Astrocyte of the spinal cord (primary cell): ENCODE results near the gene WDR70.
"Not testable (repeated sequence)": the region's sequence is repeated elsewhere in the genome, so short reads cannot be mapped to it uniquely, and the experiment has no call there.

Source experiments
- DNase-seq: peaks from one replicate; pipeline ENCODE4 v3.0.0; 2011; ENCODE audit warnings: low read depth, low spot score
- H3K4me3 ChIP-seq: 2 replicates; pipeline ENCODE4 v1.5.1; 2011; ENCODE audit warnings: low read depth, mild to moderate bottlenecking, low read length, moderate library complexity
- in situ Hi-C: cut with HindIII; loops from 2 replicates; pipeline ENCODE4 v1.10.0; 2017; ENCODE audit warnings: low sequenced_read_pairs
- TF ChIP-seq, protein P1 (sequence below): IDR thresholded peaks from 2 replicates; pipeline ENCODE4 v1.5.1; 2012; ENCODE audit warnings: low read depth, mild to moderate bottlenecking, low read length, inconsistent platforms

WDR70 gene

DNA sequence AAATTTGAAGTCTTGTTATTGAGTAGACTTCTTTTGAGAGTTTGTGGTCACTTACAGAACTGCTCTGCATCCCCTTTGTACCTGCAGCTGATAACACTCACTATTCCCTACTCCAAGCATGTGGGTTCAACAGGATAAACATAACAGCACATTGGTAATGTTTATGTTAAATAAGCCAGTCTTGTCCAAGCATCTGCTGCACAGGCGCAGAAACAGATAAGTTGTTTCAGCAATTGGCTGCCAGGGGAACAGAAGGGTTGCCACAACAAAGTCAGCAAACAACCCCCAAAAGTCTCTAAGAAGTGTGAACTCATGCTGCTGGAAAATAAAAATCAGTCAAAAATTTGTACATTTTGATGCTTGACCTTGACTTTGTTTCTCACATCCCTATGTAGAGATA is 286.2 kb downstream of the WDR70 start:
- DNase-seq = peak; percentile 61
- no peak overlapping the region for H3K4me3 ChIP-seq
- in situ Hi-C loops = no loop called here
- TF ChIP-seq, protein P1, sequence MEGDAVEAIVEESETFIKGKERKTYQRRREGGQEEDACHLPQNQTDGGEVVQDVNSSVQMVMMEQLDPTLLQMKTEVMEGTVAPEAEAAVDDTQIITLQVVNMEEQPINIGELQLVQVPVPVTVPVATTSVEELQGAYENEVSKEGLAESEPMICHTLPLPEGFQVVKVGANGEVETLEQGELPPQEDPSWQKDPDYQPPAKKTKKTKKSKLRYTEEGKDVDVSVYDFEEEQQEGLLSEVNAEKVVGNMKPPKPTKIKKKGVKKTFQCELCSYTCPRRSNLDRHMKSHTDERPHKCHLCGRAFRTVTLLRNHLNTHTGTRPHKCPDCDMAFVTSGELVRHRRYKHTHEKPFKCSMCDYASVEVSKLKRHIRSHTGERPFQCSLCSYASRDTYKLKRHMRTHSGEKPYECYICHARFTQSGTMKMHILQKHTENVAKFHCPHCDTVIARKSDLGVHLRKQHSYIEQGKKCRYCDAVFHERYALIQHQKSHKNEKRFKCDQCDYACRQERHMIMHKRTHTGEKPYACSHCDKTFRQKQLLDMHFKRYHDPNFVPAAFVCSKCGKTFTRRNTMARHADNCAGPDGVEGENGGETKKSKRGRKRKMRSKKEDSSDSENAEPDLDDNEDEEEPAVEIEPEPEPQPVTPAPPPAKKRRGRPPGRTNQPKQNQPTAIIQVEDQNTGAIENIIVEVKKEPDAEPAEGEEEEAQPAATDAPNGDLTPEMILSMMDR = no peak

GRCh38 chr5:37665889-37666288 is 286.8 kb downstream of the WDR70 start:
- peak; percentile 42 for DNase-seq
- TF ChIP-seq, protein P1 = no peak
- H3K4me3 ChIP-seq = no peak overlapping the region
- in situ Hi-C loops = no loop called here

DNA sequence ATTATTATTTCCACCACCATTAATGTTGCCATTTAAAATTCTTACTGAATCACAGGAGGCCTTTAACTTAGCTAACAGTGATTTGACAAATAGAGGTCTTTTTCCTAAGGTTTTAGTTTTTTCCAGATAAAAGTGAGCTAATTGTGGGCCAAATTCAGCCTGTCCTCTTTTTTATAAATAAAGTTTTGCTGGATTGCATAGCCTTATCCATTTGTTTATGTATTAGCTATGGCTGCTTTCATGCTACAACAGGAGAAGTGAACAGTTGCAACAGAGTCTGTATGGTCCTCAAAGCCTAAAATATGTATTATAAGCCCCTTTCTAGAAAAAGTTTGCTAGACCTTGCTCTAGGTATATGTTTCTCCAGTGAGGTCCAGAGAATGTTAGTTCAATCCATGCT is 288.3 kb downstream of the WDR70 start:
- no peak overlapping the region for H3K4me3 ChIP-seq
- in situ Hi-C loops = no loop called here
- no peak for DNase-seq
- TF ChIP-seq, protein P1 = no peak

DNA sequence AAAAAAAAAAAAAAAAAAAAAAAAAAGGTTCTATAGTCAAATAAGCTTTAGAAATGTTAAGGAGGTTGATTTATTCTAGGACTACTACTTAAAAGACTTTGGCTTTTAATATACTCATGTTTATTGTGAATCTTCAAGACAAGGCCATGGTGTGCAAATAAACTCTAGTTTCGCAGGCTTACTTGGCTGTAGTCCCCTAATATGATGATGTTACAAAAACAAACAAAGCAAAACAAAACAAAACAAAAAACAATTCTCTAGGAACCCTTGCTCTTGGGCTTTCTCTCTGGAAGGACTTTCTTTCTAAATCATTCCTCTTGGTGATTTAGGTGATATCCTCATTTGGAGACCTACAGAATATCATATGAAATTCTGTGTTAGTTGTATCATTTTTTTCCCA is 288.7 kb downstream of the WDR70 start:
- TF ChIP-seq, protein P1 = no peak
- H3K4me3 ChIP-seq = no peak overlapping the region
- DNase-seq = peak; percentile 14
- in situ Hi-C loops = no loop called here

DNA sequence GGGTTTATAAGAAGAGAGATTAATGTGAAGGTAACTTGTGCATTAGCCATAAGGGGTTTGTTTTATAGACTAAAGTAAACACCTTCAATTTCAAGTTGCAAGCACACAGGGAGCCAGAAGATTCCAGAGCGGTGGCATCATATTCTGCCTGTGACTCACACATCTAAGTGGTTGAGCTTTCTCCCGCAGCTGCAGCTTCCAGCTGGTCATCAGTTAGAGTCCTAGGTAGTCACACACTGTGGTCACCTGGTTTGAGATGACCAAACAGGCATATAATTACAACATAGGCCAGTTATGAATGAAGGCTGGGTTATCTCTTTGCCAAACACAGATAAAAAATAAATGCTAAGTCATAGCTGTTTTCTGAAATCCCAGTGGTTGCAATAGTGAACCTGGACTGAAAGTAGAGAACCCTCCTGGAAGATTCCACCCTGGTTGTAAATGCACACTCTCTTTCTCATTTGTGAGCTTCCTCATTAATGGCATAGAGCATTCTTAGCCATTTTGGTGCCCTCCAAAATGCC is 289.5 kb downstream of the WDR70 start:
- in situ Hi-C loops = no loop called here
- peak; percentile 98 for DNase-seq
- TF ChIP-seq, protein P1 = no peak
- H3K4me3 ChIP-seq = no peak overlapping the region

DNA sequence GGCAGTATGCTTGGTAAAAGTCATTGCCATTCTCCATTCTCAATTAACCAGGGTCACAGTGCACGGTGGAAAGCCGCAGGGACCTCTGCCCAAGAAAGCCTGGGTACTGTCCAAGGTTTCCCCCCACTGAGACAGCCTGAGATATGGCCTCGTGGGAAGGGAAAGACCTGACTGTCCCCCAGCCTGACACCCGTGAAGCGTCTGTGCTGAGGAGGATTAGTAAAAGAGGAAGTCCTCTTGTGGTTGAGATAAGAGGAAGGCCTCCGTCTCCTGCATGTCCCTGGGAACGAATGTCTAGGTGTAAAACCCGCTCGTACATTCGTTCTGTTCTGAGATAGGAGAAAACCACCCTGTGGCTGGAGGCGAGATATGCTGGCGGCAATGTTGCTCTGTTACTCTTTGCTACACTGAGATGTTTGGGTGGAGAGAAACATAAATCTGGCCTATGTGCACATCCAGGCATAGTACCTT is 293.0 kb downstream of the WDR70 start:
- DNase-seq, H3K4me3 ChIP-seq, in situ Hi-C loops: not testable (repeated sequence)

DNA sequence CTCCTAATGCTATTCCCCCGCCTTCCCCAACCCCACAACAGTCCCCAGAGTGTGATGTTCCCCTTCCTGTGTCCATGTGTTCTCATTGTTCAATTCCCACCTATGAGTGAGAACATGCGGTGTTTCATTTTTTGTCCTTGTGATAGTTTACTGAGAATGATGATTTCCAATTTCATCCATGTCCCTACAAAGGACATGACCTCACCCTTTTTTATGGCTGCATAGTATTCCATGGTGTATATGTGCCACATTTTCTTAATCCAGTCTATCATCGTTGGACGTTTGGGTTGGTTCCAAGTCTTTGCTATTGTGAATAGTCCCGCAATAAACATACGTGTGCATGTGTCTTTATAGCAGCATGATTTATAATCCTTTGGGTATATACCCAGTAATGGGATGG is 295.2 kb downstream of the WDR70 start:
- DNase-seq, H3K4me3 ChIP-seq, in situ Hi-C loops: not testable (repeated sequence)

DNA sequence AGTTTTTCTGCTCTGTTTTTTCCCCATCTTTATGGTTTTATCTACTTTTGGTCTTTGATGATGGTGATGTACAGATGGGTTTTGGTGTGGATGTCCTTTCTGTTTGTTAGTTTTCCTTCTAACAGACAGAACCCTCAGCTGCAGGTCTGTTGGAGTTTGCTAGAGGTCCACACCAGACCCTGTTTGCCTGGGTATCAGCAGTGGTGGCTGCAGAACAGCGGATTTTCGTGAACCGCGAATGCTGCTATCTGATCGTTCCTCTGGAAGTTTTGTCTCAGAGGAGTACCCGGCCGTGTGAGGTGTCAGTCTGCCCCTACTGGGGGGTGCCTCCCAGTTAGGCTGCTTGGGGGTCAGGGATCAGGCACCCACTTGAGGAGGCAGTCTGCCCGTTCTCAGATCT is 300.2 kb downstream of the WDR70 start:
- DNase-seq, H3K4me3 ChIP-seq, in situ Hi-C loops: not testable (repeated sequence)

DNA sequence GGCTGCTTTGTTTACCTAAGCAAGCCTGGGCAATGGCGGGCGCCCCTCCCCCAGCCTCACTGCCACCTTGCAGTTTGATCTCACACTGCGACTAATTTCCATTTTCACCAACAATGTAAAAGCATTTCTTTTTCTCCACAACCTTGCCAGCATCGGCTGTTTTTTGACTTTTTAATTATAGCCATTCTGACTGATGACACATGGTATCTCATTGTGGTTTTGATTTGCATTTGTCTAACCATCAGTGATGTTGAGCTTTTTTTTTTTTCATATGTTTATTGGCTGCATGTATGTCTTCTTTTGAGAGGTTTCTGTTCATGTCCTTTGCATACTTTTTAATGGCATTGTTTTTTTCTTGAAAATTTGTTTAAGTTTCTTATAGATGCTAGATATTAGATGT is 300.8 kb downstream of the WDR70 start:
- H3K4me3 ChIP-seq, DNase-seq, in situ Hi-C loops: not testable (repeated sequence)
